GM21825 (cell line): ENCODE measurements around the gene METTL15.
"Not testable (repeated sequence)": the region's sequence is repeated elsewhere in the genome, so short reads cannot be mapped to it uniquely, and the experiment has no call there.

Source experiments
- ATAC-seq: cut with Tn5 transposase; IDR thresholded peaks from one replicate; pipeline ENCODE4 v1.9.1; 2021; ENCODE audit warnings: mild to moderate bottlenecking, moderate library complexity; ENCODE audit not compliant: unreplicated experiment

Gene METTL15

DNA sequence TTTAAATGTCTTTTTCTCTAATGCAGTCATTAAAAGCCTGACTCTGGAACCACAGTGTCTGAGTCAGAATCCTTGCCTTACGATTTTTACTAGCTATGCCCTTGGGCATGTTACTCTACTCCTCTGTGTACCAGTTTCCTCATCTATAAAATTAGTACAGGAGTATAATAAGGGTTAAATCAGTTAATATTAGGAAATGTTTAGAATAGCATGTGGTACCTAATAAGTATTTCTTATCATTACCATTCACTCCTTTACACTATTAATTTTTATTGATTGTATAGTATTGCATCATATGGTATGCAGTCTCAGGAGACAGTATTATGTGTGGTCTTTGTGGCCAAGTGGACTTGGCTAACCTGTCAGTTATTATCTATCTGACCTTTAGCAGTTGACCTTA lies 68.2 kb downstream of the METTL15 start:
- ATAC-seq, result no peak

DNA sequence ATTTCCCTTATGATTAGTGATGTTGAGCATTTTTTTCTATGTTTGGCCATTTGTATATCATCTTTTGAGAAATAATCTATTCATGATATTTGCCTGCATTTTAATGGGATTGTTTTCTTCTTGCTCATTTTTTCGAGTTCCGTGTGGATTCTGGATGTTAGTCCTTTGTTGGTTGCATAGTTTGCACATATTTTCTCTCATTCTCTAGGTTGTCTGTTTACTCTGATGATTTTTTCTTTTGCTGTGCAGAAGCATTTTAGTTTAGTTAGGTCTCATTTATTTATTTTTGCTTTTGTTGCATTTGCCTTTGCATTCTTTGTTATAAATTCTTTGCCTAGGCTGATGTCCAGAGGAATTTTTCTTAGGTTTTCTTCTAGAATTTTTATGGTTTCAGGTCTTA lies 87.3 kb downstream of the METTL15 start:
- no peak for ATAC-seq

DNA sequence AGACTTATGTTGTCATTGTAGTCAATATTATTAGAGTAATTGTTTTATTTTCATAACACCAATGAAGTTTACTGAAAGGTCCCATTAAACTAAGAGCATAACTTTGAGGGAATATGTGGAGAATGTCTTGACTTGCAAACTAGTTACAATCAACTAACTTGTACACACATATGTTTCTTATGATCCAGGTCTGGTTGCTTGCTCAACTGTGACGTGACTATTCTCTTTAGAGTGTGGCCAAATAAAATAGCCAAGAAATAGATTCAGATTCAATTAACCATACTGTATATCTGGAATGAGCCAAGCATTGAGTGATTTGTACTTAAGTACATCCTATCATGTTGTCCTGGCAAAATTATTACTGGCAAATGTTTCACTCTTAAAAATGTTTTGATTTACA lies 101.7 kb downstream of the METTL15 start:
- no peak for ATAC-seq

DNA sequence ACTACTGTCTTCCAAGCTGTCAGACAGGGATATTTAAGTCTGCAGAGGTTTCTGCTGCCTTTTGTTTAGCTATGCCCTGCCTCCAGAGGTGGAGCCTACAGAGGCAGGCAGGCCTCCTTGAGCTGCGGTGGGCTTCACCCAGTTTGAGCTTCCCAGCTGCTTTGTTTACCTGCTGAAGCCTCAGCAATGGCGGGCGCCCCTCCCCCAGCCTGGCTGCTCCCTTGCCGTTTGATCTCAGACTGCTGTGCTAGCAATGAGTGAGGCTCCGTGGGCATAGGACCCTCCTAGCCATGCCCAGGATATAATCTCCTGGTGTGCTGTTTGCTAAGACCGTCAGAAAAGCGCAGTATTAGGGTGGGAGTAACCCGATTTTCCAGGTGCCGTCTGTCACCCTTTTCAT lies 113.9 kb downstream of the METTL15 start:
- not testable (repeated sequence) for ATAC-seq

DNA sequence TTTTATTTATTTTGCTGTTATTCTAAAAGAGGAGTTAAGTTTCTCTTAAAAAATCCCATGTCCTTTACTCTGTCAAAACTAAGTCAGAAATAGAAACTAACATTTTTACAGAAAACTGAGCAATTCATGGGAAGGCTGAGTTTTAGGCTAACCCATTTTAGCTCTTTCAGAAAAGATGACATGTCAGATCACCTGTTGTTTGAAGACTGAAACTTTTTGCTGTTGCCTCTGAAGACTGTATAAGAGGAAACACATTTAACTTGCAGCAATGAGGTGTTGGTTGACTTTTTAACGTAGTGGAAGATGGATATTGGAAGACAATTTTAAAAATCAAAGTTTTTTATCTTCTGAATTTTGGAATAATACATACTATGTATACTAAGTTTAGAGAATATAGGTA lies 115.4 kb downstream of the METTL15 start:
- peak; percentile 80 for ATAC-seq

DNA sequence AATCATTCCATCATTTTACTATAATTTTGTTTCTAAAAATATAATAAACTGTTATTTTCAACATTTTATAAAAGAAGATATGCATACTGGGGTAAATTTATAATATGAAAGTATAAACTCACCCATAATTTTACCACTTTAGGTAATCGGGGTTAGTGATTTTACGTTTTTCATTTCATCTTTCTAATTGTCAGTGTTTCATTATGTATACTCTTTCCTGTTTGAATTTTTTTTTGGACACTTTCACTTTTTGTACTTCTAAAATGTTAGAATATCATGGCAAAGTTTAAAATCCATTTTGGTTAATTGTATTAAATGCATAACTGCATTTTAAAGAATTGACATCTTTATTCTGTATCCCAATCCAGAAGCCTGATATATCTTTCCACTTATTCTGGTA lies 115.8 kb downstream of the METTL15 start:
- ATAC-seq, result no peak

DNA sequence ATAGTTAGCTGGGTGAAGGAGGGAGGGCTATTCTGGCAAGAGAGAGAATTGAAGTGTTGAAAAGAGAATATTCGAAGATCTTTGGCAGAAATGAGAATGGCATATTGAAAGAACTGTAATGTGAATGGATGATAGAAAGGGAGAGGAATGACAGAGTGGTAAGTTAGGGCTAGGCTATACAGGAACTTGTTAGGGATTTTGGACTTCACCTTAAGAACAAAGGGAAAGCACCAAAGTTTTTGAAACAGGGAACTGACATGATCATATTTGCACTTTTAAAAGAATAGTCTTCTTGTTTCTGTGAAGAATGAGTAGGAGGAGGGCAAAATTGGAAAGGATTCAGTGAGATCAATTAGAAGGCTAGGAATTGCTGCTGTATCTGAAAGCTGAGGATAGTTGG lies 119.3 kb downstream of the METTL15 start:
- ATAC-seq, result no peak

DNA sequence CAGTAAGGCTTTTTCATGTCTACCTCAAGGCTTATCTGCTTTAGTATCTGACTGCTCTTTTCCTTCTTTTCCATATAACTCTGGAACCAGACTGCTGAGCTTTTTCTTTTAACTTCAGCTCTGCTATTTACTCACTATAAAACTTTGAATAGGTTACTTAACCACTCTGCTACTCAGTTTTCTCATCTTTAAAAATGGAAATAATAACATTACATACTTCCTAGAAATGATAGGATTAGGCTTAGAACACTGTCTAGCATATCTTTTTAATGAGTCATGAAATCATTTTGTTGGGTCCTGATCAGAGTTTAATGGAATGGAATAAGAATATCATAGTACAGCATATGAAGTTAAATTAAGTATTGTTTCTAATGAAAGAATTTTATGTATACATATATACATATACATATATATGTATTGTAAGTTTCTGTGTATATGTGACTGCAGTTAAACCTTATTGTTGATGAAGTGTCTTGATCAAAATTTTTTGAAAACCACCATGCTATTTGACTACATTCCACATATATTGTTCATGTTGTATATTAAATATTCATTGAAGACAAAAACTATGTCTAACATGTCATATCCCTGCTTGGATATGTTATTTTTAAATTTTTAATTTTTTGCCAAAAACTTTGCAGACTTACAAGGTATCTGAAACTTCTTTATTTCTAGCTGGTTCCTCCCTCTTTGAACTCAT lies 120.2 kb downstream of the METTL15 start:
- ATAC-seq, result no peak

DNA sequence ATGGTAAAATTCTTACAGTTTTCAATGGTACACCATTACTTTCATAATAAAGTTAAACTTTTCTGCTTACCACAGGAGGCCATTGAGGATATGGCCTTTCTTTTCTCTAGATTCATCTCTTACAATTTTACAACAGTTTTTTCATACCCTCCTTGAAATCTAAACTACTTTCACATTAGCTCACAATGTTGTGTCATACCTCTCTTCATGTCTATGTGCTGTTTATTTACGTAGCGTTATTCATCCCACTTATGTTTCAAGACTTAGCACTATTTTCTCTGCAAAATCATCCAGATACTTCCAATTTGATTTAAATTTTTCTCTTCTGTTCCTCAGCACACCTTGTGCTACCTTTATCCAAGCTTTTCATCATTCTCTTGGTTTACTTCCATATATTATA lies 123.3 kb downstream of the METTL15 start:
- ATAC-seq, result no peak

DNA sequence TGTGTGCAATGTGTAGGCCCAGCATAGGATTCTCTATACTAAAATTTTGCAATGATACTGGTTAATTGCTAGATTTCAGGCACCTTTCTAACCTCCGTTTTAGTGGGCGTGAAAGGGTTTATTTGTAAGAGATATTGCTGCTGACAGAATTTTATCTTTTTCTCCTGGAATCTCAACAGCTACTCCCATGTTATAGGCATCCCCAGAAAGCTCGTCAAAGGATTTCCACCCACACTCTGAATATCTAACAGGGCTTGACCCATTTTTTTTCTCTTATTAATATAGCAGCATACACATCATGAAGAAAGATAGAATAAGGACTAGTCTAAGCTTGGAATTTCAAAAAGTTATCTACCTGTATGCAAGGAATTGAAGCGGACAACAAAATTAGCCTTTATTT lies 124.5 kb downstream of the METTL15 start:
- ATAC-seq, result no peak

DNA sequence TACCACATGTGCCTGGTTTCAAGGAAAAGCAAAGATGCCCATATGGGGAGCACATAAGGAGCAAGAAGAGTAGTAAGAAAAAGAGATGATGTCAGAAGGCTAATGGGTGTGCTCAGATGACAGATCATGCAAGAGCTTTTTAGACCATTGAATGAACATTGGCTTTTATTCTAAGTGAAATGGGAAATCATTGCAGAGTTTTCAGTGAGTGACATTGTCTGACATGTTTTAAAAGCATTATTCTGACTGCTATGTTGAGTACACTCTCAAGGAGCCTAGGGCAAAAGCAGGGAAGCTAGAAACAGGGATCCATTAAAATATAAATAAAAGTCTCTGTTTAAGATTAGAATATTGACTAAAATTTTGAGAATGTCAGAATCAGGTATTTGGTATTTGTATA lies 133.6 kb downstream of the METTL15 start:
- ATAC-seq, result no peak

DNA sequence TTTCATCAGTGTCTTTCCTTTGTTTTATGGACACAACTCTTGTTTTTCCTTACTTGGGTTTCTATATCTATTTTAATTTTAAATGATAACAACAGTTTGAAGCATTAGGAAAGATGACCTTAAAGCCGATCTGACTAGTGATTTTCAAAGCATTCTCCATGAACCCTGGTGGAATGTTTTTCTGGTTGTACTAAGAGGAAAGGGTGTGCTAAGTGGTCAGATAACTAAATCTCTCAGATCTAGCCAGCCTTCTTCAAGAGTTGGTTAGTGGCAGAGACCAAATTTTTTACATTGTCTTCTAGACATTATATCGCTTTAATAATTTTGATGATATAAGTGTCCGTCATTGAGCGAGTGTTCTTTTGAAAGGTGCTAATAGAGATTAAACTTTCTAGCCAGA lies 134.4 kb downstream of the METTL15 start:
- ATAC-seq, result no peak

DNA sequence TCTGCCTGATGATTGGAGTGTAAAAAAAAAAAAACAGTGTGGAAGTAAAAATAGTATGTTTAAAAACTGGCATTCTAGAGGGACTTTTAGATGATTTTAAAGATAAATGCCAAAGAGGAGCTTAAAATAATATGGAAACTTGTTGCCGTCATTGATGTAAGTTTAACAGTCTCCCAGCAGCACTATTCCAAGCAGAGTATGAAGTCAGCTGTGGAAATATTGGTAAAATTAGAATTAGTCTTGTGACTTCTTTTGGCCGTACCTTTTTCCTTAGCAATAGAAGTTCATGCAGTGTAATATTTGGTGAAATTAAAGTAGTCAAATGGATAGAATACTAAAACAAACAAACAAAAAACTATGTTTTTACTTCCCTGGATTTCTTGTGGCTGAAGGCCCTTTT lies 134.9 kb downstream of the METTL15 start:
- no peak for ATAC-seq

DNA sequence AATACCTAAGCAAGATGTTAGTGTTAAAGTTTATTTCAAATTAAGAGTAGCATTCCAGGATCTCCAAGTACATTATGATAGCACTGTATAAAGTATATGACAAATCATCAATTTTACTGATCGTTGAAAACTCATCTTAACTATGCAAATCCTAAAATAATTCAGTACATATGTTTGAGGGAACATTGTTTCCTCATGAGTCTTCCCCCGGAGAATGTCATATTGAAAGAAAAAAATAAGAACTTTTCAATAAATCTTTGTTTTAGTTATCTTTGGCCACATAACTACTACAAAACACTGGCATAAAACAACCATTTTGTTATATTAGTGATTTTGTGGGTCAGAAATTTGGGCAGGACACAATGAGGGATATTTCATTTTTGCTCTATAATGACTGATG lies 135.4 kb downstream of the METTL15 start:
- ATAC-seq, result no peak

DNA sequence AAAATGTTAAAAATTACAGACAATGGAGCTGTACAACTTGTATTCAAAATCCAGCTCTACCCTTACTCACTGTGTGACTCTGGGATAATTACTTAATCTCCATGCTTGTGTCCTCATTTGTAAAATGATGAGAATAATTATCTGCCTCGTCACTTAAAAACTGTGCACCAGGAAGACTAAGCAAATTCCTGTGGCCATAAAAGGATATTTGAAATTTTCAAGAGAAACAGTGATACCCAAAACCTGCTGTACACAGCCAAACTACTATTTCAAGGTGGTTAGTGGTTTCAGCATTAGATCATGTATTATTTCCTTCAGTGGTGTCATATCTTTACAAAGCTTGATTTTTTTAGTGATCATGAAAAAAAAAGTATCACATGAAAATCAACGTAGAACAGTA lies 136.9 kb downstream of the METTL15 start:
- ATAC-seq, result no peak

DNA sequence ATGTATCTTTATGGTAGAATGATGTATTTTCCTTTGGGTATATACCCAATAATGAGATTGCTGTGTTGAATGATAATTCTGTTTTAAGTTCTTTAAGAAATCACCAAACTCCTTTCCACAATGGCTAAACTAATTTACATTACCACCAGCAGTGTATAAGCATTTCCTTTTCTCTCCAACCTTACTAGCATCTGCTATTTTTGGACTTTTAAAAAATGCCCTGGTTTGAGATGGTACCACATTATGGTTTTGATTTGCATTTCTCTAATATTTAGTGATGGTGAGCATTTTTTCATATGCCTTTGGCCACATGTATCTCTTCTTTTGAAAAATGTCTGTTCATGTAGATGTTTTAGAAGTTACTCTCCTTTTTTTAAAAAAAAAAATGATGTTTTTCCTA lies 142.0 kb downstream of the METTL15 start:
- ATAC-seq, result no peak

DNA sequence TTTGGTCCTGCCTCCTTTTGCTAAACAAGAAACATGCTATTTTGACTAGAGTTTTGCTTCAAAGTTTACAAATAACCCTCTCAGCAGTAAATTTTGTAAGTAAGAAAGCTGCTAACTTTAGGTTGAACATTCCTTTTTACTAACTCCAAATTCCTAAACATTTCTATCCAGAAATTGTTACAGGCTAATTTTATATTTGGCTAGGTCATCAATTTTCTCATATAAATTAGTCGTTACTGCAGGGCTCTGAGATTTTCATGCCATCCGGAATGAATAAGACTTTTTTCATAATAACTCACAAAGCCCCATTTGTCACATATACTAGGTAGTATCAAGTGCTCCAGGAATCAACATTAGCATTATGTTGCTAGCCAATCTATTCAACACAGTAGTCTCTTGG lies 143.1 kb downstream of the METTL15 start:
- ATAC-seq, result no peak

DNA sequence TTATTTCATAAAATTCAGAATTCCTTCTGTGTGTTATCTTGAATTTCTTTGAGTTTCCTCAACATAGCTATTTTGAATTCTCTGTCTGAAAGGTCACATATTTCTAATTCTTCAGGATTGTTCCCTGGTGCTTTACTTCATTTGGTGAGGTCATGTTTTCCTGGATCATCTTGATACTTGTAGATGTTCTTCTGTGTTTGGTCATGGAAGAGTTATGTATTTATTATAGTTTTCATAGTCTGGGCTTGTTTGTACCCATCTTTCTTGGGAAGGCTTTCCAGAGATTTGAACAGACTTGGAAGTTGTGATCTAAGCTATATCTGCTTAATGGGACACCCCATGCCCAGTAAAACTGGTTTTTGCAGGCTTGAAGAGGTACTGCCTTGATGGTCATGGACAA lies 149.6 kb downstream of the METTL15 start:
- no peak for ATAC-seq

DNA sequence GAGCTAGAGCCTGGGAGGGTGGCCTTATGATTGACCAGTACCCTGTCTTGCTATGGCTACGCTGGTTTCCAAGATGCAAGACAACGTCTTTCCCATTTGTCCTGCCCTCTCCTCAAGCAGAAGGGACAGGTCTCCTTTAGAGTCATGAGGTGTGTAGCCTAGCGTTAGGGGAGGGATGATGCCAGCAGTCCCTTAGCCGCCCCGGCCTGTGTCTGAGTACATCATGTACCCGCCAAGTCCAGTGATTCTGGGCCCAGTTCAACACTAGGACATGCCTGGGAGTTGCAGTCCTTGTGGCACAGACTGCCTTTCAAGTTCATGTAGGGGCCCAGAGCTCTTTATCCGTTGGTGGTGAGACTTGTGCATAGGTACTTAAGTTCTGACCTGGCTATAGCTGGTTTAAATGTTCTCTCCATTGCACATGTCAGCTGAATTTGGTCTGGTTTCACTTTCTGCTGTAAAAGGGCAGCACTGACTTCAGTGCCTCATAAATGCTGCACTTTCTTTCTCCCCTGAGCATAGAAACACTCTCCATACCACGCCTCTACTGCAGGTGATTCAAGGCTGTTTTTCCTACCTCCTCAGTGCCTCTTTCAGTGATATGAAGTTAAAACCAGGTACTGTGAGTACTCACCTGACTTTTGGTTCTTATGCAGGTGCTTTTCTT lies 151.1 kb downstream of the METTL15 start:
- ATAC-seq, result no peak

DNA sequence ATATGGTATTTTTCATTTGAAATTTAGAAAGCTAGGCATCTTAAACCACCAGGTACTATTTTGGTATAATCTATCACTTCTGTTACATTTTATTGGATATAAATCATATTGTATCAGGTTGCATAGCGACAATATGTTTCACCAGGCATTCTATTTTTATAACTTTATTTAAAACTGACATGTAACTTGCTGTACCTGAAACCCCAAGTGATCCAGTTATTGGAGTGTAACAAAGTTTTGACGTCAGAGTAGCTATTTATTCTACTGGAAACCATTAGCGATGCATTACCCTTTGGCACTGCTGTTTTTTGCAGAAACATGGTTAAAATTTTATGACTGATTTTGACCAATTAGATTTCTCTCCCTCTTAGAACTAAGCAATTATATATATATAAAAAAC lies 160.7 kb downstream of the METTL15 start:
- ATAC-seq, result no peak

DNA sequence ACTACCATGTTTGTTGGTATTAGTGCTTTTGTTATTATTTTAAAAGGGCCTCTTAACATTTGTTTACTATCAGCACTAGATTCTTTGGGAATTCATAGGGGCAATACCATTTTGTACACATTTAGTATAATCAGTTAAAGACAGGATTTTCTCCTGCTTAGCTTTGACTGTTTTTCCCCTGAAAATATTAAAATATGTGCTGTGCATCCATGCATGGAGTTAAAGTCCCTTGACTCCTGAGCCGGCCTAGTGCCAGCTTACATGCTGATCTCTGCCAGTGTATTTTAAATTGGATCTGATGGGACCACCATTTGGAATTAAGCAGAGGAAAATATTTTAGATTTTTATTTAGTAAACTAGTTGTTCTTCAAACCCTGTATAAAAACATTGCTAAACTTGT lies 161.4 kb downstream of the METTL15 start:
- no peak for ATAC-seq

DNA sequence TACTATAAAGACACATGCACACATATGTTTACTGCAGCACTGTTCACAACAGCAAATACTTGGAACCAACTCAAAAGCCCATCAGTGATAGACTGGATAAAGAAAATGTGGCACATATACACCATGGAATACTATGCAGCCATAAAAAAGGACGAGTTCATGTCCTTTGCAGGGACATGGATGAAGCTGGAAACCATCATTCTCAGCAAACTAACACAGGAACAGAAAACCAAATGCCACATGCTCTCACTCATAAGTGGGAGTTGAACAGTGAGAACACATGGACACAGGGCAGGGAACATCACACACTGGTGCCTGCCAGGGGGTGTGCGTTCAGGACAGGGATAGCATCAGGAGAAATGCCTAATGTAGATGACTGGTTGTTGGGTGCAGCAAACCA lies 164.1 kb downstream of the METTL15 start:
- ATAC-seq, result not testable (repeated sequence)

DNA sequence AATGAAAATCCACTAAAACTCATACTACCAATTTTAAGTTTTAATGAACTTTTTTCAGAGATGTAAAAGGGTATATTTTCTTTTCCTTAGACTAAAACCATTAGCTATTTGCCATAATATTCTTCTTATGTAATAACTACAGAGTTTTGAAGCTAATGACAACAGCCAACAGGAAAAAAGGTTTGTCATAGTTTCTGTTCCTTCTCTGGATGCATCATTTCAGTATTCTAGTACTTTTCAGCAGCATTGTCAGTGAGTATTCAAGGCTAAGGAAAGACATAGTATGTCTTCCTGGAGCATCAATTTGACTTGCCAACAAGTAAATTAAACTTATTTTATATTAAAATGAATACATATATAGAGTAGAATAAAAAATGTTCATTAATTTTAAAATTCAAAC lies 166.0 kb downstream of the METTL15 start:
- ATAC-seq, result no peak
